NCI-H1694 (cell line): ENCODE results near the gene ECM2.
"Not testable (repeated sequence)": the region's sequence is repeated elsewhere in the genome, so short reads cannot be mapped to it uniquely, and the experiment has no call there.

ENCODE experiments used
- DNase-seq: peaks from one replicate; lab custom pipeline; 2025; lab: John Stamatoyannopoulos, UW

ECM2 gene

GRCh38 chr9:92535940-92536850 is at the start of gene ECM2:
TSS of gene ECM2 (minus strand) at chr9:92535990. CDS start at chr9:92522866, 13,124 bp downstream.
- no peak for DNase-seq

GRCh38 chr9:92576175-92576574 is 40.4 kb upstream of the ECM2 start:
- DNase-seq = no peak

- DNase-seq = not testable (repeated sequence)
These were observed 37.8 kb upstream of the ECM2 start for GRCh38 chr9:92573612-92574011.

- DNase-seq = not testable (repeated sequence)
These were observed 36.1 kb upstream of the ECM2 start for GRCh38 chr9:92571871-92572270.

- no peak for DNase-seq
These were observed 29.2 kb upstream of the ECM2 start for GRCh38 chr9:92564982-92565381.

GRCh38 chr9:92564504-92564903 is 28.7 kb upstream of the ECM2 start:
- DNase-seq = peak; percentile 15

GRCh38 chr9:92563116-92564100 is 27.6 kb upstream of the ECM2 start:
- no peak for DNase-seq

GRCh38 chr9:92562461-92562967 is 26.7 kb upstream of the ECM2 start:
- DNase-seq = no peak

- DNase-seq = no peak
These were observed 25.9 kb upstream of the ECM2 start for GRCh38 chr9:92561374-92562330.

GRCh38 chr9:92558612-92559374 is 23.0 kb upstream of the ECM2 start:
- no peak for DNase-seq

- no peak for DNase-seq
These were observed 15.0 kb upstream of the ECM2 start for GRCh38 chr9:92550765-92551164.

GRCh38 chr9:92547356-92547755 is 11.6 kb upstream of the ECM2 start:
- DNase-seq = no peak

- no peak for DNase-seq
These were observed 9.3 kb upstream of the ECM2 start for GRCh38 chr9:92545002-92545510.

GRCh38 chr9:92543972-92544371 is 8.2 kb upstream of the ECM2 start:
- DNase-seq = no peak

GRCh38 chr9:92538541-92538940 is 2.8 kb upstream of the ECM2 start:
- no peak for DNase-seq

GRCh38 chr9:92534674-92535073 is 1.1 kb downstream of the ECM2 start:
- no peak for DNase-seq

GRCh38 chr9:92534204-92534603 is 1.6 kb downstream of the ECM2 start:
- no peak for DNase-seq

- DNase-seq = no peak
These were observed 4.9 kb downstream of the ECM2 start for GRCh38 chr9:92530893-92531292.

- no peak for DNase-seq
These were observed 6.7 kb downstream of the ECM2 start for GRCh38 chr9:92529124-92529523.

- no peak for DNase-seq
These were observed 7.3 kb downstream of the ECM2 start for GRCh38 chr9:92528522-92528849.
